ENCODE measurements around the gene TCAP.

The TCAP gene, protein sequence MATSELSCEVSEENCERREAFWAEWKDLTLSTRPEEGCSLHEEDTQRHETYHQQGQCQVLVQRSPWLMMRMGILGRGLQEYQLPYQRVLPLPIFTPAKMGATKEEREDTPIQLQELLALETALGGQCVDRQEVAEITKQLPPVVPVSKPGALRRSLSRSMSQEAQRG

DNA sequence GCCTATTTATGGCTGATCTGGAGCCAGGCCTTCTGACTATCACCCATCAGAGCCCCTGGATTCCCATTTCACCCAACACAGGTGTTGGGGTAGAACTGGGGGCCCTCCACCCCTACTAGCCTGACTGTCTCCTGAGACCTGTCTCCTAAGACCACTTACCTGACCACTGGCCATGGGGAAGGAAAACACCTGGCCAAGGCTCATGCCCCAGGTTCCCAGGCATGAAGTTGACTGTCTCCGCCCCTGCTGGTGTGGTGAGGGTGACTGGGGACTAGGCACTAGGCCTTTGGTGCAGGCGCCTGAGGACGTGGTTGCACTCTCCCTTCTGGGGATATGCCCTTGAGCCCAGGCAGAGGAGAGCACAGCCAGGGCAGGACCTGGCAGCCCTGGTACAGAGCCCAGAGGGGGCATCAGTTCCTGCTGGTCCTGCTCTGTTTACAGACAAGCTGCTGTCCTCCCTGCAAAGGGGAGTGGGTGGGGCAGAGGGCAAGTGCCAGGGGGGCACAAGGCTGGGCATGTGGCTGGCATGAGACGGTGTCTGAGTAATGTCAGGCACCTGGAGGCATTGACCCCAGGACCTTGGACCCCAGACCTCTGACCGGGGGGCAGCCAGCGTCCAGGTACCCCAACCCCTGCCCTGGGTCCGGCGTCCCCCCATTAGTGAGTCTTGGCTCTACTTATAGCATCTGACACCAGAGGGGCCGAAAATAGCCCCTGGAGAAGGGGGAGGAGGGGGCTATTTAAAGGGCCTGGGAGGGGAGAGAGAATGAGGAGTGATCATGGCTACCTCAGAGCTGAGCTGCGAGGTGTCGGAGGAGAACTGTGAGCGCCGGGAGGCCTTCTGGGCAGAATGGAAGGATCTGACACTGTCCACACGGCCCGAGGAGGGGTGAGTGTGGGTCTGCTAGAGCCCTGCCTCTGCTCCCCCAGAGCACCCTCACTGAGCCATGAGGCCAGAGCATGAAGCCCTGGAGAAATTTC lies at the start of gene TCAP:
Gene TCAP (plus strand): TSS at position 769 of the 981 bp plus-strand sequence. CDS start 11 bp downstream, at position 780.
- DNase-seq = no peak

- no peak for DNase-seq
Measured at GRCh38 chr17:39615434-39615833, 49.7 kb upstream of the TCAP start.

GRCh38 chr17:39617100-39617445 lies 48.1 kb upstream of the TCAP start:
- DNase-seq = no peak

DNA sequence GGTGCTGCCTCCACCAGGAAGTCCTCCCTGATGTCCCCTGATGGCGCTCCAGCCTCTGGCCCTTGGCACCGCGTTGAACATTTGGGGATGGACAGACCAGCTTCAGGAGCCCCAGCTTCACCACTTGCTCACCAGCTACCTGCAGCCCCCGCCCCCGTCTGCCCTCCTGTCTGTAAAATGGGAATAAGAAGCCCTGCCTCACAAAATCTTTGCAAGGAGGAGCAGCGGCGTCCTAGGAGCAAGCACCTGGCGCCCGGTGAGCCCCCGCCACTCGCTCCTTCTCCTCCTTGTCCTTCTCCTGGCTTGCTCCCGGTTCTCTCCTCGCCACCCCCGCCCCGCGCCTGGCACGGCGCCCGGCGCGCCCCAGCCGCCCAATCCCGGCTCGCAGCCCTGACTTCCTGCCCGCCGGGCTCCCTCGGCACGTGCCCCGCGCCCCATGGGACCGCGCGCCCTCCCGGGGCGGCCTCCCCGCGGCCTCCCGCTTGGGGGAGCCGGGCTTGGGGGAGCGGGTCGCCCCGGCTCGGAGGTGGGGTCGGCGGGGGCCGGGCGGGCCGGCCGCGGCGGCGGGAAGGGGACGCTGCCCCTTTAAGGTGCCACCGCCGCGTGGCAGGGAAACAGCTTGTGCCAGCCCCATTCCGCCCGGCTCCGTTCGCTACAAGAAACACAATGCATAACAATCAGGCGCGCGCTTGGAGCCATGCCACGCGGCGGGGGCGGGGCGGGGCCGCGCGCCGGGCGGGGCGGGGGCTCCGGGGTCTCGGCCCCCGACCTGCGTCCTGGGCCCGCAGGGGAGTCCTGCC lies 47.5 kb upstream of the TCAP start:
- DNase-seq = peak; percentile 70

- peak; percentile 25 for DNase-seq
Measured at GRCh38 chr17:39618246-39618913, 46.8 kb upstream of the TCAP start.

- no peak for DNase-seq
Measured at GRCh38 chr17:39618956-39619785, 46.0 kb upstream of the TCAP start.

GRCh38 chr17:39619786-39620101 lies 45.4 kb upstream of the TCAP start:
- DNase-seq = no peak

- peak; percentile 87 for DNase-seq
Measured at GRCh38 chr17:39621523-39622379, 43.4 kb upstream of the TCAP start.

- peak; percentile 63 for DNase-seq
Measured at GRCh38 chr17:39622380-39623006, 42.7 kb upstream of the TCAP start.

DNA sequence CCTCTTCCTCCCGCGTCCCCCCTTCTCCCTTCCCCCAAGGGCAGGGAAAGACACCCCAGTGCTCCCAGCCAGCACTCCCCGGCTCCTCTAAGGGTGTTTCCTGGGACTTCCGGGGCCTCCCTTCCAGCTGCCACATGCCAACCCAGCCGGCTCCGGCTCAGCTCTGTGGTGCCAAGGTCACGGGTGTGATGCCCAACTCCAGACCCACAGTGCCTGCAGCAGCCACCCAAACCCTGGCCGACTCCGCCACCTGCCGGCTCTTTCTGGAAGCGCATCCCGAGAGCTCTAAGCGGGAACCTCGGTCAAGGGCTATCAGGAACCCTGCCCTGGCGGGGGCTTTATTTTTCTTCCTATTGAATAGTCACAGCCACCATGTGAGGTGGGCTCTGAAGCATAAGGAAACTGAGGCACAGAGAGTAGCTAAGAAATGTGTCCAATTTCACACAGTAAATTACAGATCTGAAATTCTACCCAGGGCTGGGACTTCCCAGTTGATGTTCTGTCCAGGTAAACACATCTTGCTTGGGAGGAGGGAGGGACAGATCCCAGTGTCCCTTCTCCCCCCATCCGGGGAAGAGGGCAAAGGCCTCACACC lies 41.7 kb upstream of the TCAP start:
- DNase-seq = peak; percentile 91

DNA sequence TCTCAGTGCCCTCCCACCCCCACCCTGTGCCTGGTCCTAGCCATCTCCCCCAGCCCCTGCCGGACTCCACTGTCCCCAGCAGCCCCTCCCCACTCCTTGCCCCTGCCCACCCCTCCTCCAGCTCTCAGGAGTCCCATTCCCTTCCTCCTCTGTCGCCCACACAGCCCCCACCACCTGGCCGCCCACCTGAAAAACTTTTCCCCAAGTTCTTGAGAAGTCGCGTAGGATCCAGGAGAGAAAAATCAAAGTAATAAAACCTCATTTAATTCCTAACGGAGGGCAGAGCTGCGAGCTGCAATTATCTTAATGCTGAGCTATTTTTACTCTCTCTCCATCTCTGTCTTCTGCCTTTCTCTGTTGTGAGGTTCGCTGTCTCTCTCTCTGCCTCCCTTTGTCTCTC lies 40.8 kb upstream of the TCAP start:
- DNase-seq = no peak

- DNase-seq = no peak
Measured at GRCh38 chr17:39625198-39625785, 39.9 kb upstream of the TCAP start.

- DNase-seq = peak; percentile 36
Measured at GRCh38 chr17:39626171-39627046, 38.7 kb upstream of the TCAP start, which contains the start of gene PPP1R1B. Gene PPP1R1B, plus strand, starts transcription at chr17:39626952. Its CDS starts 441 bp downstream, at chr17:39627393.

DNA sequence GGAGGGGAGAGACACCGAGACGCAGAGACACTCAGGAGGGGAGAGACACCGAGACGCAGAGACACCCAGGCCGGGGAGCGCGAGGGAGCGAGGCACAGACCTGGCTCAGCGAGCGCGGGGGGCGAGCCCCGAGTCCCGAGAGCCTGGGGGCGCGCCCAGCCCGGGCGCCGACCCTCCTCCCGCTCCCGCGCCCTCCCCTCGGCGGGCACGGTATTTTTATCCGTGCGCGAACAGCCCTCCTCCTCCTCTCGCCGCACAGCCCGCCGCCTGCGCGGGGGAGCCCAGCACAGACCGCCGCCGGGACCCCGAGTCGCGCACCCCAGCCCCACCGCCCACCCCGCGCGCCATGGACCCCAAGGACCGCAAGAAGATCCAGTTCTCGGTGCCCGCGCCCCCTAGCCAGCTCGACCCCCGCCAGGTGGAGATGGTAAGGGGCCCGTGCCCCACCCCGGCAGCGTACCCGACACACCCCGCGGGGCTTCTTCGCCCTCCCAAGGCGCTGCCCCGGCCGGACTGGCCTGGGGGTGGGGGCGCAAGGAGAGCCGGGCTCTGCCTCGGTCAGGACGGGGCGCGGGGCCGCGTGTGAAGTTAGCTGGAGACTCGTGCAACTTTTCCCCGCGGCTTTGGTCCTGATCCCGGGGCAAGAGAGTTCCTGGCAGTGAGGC lies 38.0 kb upstream of the TCAP start:
- no peak for DNase-seq

GRCh38 chr17:39627712-39628516 lies 37.2 kb upstream of the TCAP start:
- DNase-seq = no peak

GRCh38 chr17:39628655-39629493 lies 36.3 kb upstream of the TCAP start:
- no peak for DNase-seq

Measured in stimulated activated CD4-positive, alpha-beta T cell treated with anti-CD3 and anti-CD28 coated beads, Interleukin-15, amount 100 ng/mL, for 24 hours (primary cell).